HepG2 (cell line): ENCODE measurements around the gene FYB1. TPM values are rescaled to one million over a fixed set of nuclear protein-coding genes. Genes with fewer than 3 reads are reported as not detected.

Experiments used
- ATAC-seq: fragments of 200-7000 bp; cut with Tn5 transposase; 3 replicates; pipeline ENCODE4 v1.9.1; 2020; ENCODE audit warnings: mild to moderate bottlenecking, moderate library complexity
- BruUV-seq: library from RNA; stranded (reverse); fragments of 400-500 nt; replicated peaks from 2 replicates; lab custom pipeline; 2021; lab: Mats Ljungman, UMichigan
- CTCF ChIA-PET: fragments of 300-600 bp; formaldehyde crosslinking; extraction: SDS; loops from one replicate; lab custom pipeline; 2021; ENCODE audit warnings: low total read pairs, inconsistent platforms, low intra/inter-chr PET ratio; lab: Yijun Ruan, JAX
- POLR2A ChIA-PET: fragments of 350-600 bp; sonication (Branson Sonifier 250); formaldehyde crosslinking; loops from one replicate; lab custom pipeline; 2020; ENCODE audit warnings: antibody characterized with exemption, inconsistent platforms; lab: Yijun Ruan, JAX
- DNase-seq: peaks from one replicate; pipeline ENCODE4 v3.0.0-alpha.2; 2015; ENCODE audit warnings: low spot score
- FAIRE-seq: peaks from 3 replicates; lab custom pipeline; 2011; peaks lifted over from hg19 to GRCh38; lab: Jason Lieb, UNC
- H2AFZ ChIP-seq: one replicate; pipeline ENCODE4 v1.6.1; 2011; ENCODE audit warnings: low read length, inconsistent platforms
- H3K27ac ChIP-seq: fragments of 300-600 bp; 3 replicates; pipeline ENCODE4 v1.8.0; 2011; ENCODE audit warnings: mixed run types, mild to moderate bottlenecking, mixed read lengths, low read length, inconsistent platforms; ENCODE audit not compliant: insufficient read depth; ENCODE audit errors: extremely low read length
- H3K27me3 ChIP-seq, 2 experiments: fragments of 200-600 bp in 1 of 2; 2 replicates in 1 of 2; 3 replicates in 1 of 2; pipeline versions ENCODE4 v1.6.0 to v1.8.0; 2011; ENCODE audit warnings: low read length in 2 of 2, mild to moderate bottlenecking in 2 of 2, moderate library complexity in 2 of 2, inconsistent platforms in 1 of 2; ENCODE audit not compliant: insufficient read depth in 2 of 2, control insufficient read depth in 1 of 2
- H3K36me3 ChIP-seq, 2 experiments: fragments of 200-600 bp in 1 of 2; replicated peaks in 1 of 2; 2 replicates in 1 of 2; 3 replicates in 1 of 2; pipeline versions ENCODE4 v1.5.1 to v1.8.0; 2011; ENCODE audit warnings: low read length in 2 of 2, inconsistent platforms in 1 of 2; ENCODE audit not compliant: insufficient read depth in 2 of 2, control insufficient read depth in 1 of 2
- H3K4me1 ChIP-seq: 2 replicates; pipeline ENCODE4 v1.5.1; 2012; ENCODE audit warnings: low read length, inconsistent platforms; ENCODE audit not compliant: insufficient read depth
- H3K4me2 ChIP-seq: 2 replicates; pipeline ENCODE4 v1.6.0; 2011; ENCODE audit warnings: low read depth, low read length, inconsistent platforms
- H3K4me3 ChIP-seq, 3 experiments: fragments of 200-600 bp in 1 of 3; sonication (generic), shearing (Covaris generic) in 1 of 3; replicated peaks in 1 of 3; 2 replicates each; pipeline ENCODE4 v1.5.1; 2011 to 2016; ENCODE audit warnings: low read length in 3 of 3, inconsistent platforms in 2 of 3, low read depth in 2 of 3, mild to moderate bottlenecking in 2 of 3, control low read depth in 1 of 3, mixed read lengths in 1 of 3; ENCODE audit not compliant: insufficient read depth in 1 of 3
- H3K79me2 ChIP-seq: one replicate; pipeline ENCODE4 v1.6.1; 2011; ENCODE audit warnings: low read length, inconsistent platforms; ENCODE audit not compliant: insufficient read depth
- H3K9ac ChIP-seq: 2 replicates; pipeline ENCODE4 v1.6.0; 2011; ENCODE audit warnings: mild to moderate bottlenecking, low read depth, low read length, inconsistent platforms; ENCODE audit not compliant: insufficient read depth
- H3K9me3 ChIP-seq: 2 replicates; pipeline ENCODE4 v1.5.1; 2012; ENCODE audit warnings: mild to moderate bottlenecking, low read length
- H4K20me1 ChIP-seq: 2 replicates; pipeline ENCODE4 v1.6.0; 2011; ENCODE audit warnings: inconsistent platforms, mild to moderate bottlenecking, low read length, moderate library complexity; ENCODE audit not compliant: insufficient read depth
- ARID5B ChIP-seq: IDR thresholded peaks from 2 replicates; pipeline ENCODE4 v1.4.0; 2020; ENCODE audit warnings: mild to moderate bottlenecking, missing genetic modification reagents
- FOXP1 ChIP-seq, 2 experiments: fragments of 450-650 bp in 1 of 2; IDR thresholded peaks; 2 replicates each; pipeline ENCODE4 v1.6.1; 2017 to 2018; ENCODE audit warnings: antibody characterized with exemption in 1 of 2
- JUNB ChIP-seq: sonication (generic); formaldehyde crosslinking; IDR thresholded peaks from 2 replicates; pipeline ENCODE4 v1.8.0; 2022; ENCODE audit warnings: missing genetic modification reagents, mild to moderate bottlenecking, borderline replicate concordance
- KDM2A ChIP-seq: sonication (generic); formaldehyde crosslinking; IDR thresholded peaks from 2 replicates; pipeline ENCODE4 v1.4.0; 2020; ENCODE audit warnings: low read depth, missing genetic modification reagents, borderline replicate concordance
- NFRKB ChIP-seq: fragments of 450-650 bp; IDR thresholded peaks from 2 replicates; pipeline ENCODE4 v1.6.1; 2017
- PBX3 ChIP-seq: sonication (generic); formaldehyde crosslinking; IDR thresholded peaks from 2 replicates; pipeline ENCODE4 v1.8.1; 2023; ENCODE audit warnings: missing genetic modification reagents, inconsistent platforms, borderline replicate concordance
- SATB2 ChIP-seq: sonication (generic); formaldehyde crosslinking; IDR thresholded peaks from 2 replicates; pipeline ENCODE4 v1.5.0; 2020; ENCODE audit warnings: missing genetic modification reagents
- SIN3B ChIP-seq: fragments of 150-350 bp; IDR thresholded peaks from 2 replicates; pipeline ENCODE4 v1.6.1; 2014; ENCODE audit warnings: low read length
- ZFAT ChIP-seq: sonication (generic); formaldehyde crosslinking; conservative IDR thresholded peaks from 2 replicates; pipeline ENCODE4 v1.8.1; 2023; ENCODE audit warnings: missing genetic modification reagents, inconsistent platforms
- ZNF205 ChIP-seq: IDR thresholded peaks from 2 replicates; pipeline ENCODE4 v1.6.1; 2018; ENCODE audit warnings: missing biosample characterization, missing genetic modification reagents
- ZNF512B ChIP-seq: sonication (generic); formaldehyde crosslinking; IDR thresholded peaks from 2 replicates; pipeline ENCODE4 v1.5.1; 2020; ENCODE audit warnings: missing genetic modification reagents, mild to moderate bottlenecking, borderline replicate concordance
- WGBS: methylation state at CpG from one replicate; pipeline ENCODE4 v1.1.6; 2017; ENCODE audit warnings: low lambda C conversion rate; 5-methylcytosine and 5-hydroxymethylcytosine counted together
- in situ Hi-C: cut with HindIII; loops from 2 replicates; pipeline ENCODE4 v1.10.0; 2017; ENCODE audit warnings: low pct_unique_long_range_greater_than_20kb; ENCODE audit not compliant: extremely low pct_ligation_motif_present
- intact Hi-C: fragments of 100-400 bp; cut with micrococcal nuclease; formaldehyde crosslinking; loops from one replicate; pipeline ENCODE4 v1.10.0; 2022; ENCODE audit not compliant: unreplicated experiment
- polyA plus RNA-seq, 8 experiments: library from polyadenylated mRNA; depleted of rRNA in 3 of 8; stranded (reverse) in 7 of 8; unstranded in 1 of 8; fragments of >200 nt; fragmentation: Illumina TruSeq in 4 of 8; extraction: Trizol in 4 of 8; gene quantifications; 2 replicates each; pipeline versions ENCODE4 v1.2.1 to v1.2.3, GENCODE V29; 2011 to 2016; ENCODE audit warnings: low read depth in 4 of 8, missing spikeins in 1 of 8, mixed read lengths in 1 of 8; ENCODE audit not compliant: insufficient read depth in 1 of 8
- total RNA-seq, 5 experiments: library from RNA; depleted of rRNA; stranded (reverse); fragments of >200 nt; fragmentation: Illumina TruSeq; extraction: Trizol; gene quantifications; 2 replicates each; pipeline ENCODE4 v1.2.3, GENCODE V29; 2016; ENCODE audit warnings: low read depth in 1 of 5
- TF ChIP-seq, protein P1 (sequence below): sonication (generic); formaldehyde crosslinking; IDR thresholded peaks from 2 replicates; pipeline ENCODE4 v1.4.0; 2020; ENCODE audit warnings: low read depth, mild to moderate bottlenecking, missing genetic modification reagents
- TF ChIP-seq, protein P2 (sequence below): IDR thresholded peaks from 2 replicates; pipeline ENCODE4 v1.6.1; 2016; ENCODE audit warnings: low read depth, control low read depth

The FYB1 gene
- total and polyA plus RNA-seq, 2 of the 13 experiments (the other 11 are each of a cell fraction or from before 2014, with no cell fraction given) = 0.03 TPM; not detected in 1

DNA sequence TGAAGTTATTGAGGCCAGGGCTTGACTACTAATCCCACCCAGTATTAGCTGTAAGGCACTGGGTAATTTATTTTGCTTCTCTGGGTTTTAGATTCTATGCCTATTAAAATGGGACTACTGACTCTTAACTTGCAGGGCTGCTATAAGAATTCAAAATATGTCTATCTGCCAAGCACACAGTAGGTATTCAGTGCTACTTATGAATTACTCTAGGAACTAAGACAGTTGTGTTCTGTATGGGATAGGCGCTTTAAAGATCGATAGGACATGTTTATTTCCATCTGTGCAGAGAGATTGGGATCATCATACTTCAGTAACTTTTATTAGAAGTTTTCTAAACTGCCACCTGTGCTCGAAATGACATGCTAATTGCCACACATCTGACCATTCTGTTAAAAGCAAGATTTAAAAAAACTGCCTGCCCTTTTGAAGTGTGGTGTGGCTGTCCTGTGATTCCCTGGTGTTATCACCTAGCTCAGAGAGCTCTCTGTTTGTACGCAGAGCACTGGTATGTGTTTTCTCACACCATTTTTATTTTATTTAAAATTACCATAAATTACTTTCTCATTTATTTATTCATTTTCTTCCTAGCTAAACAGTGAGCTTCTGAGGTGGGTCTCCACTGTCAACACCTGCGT, 58.7 kb downstream of the FYB1 start:
- intact Hi-C loops = no loop called here
- H3K9ac ChIP-seq = no peak overlapping the region
- WGBS = 27% methylated on average over 5 of the region's 5 CpGs
- FAIRE-seq (no peak), ATAC-seq (no peak), DNase-seq (no peak)
- no peaks in the 10 kb centered on the region; a peak in 1 of 5 replicates for H3K27me3 ChIP-seq
- no TSS peak for BruUV-seq
- no peak overlapping the region for H2AFZ ChIP-seq
- ChIA-PET POLR2A (no interaction called here), CTCF (no interaction called here)
- H3K27ac ChIP-seq = no peak overlapping the region
- H4K20me1 ChIP-seq = no peaks in the 10 kb centered on the region
- no peaks in the 10 kb centered on the region for H3K36me3 ChIP-seq
- no peaks in the 10 kb centered on the region for H3K4me1 ChIP-seq
- H3K9me3 ChIP-seq = no peaks in the 10 kb centered on the region
- H3K4me3 ChIP-seq = no peak overlapping the region
- H3K79me2 ChIP-seq = no peaks in the 10 kb centered on the region
- in situ Hi-C loops = no loop called here
- no peak overlapping the region for H3K4me2 ChIP-seq
- no peak for TF ChIP-seq SIN3B
- TF ChIP-seq SATB2 (CRISPR knock-in tag) = no peak
- no peak for TF ChIP-seq JUNB (CRISPR knock-in tag)
- no peak for TF ChIP-seq PBX3 (CRISPR knock-in tag)
- TF ChIP-seq ZFAT (CRISPR knock-in tag) = no peak
- TF ChIP-seq ZNF205 = no peak
- TF ChIP-seq NFRKB = no peak
- TF ChIP-seq ZNF512B (CRISPR knock-in tag) = no peak
- TF ChIP-seq KDM2A (CRISPR knock-in tag) = no peak
- TF ChIP-seq, protein P1, sequence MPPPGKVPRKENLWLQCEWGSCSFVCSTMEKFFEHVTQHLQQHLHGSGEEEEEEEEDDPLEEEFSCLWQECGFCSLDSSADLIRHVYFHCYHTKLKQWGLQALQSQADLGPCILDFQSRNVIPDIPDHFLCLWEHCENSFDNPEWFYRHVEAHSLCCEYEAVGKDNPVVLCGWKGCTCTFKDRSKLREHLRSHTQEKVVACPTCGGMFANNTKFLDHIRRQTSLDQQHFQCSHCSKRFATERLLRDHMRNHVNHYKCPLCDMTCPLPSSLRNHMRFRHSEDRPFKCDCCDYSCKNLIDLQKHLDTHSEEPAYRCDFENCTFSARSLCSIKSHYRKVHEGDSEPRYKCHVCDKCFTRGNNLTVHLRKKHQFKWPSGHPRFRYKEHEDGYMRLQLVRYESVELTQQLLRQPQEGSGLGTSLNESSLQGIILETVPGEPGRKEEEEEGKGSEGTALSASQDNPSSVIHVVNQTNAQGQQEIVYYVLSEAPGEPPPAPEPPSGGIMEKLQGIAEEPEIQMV (CRISPR knock-in tag) = no peak
- TF ChIP-seq, protein P2, sequence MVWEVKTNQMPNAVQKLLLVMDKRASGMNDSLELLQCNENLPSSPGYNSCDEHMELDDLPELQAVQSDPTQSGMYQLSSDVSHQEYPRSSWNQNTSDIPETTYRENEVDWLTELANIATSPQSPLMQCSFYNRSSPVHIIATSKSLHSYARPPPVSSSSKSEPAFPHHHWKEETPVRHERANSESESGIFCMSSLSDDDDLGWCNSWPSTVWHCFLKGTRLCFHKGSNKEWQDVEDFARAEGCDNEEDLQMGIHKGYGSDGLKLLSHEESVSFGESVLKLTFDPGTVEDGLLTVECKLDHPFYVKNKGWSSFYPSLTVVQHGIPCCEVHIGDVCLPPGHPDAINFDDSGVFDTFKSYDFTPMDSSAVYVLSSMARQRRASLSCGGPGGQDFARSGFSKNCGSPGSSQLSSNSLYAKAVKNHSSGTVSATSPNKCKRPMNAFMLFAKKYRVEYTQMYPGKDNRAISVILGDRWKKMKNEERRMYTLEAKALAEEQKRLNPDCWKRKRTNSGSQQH (CRISPR knock-in tag) = no peak
- TF ChIP-seq FOXP1 (IDR thresholded peaks at IDR 0.05) = no peak
- TF ChIP-seq FOXP1 (CRISPR knock-in tag; IDR thresholded peaks at IDR 0.05) = no peak
- TF ChIP-seq ARID5B = no peak
